HL-60 (cell line): ENCODE data around the gene SYNPO2.
"Not testable (repeated sequence)": the region's sequence is repeated elsewhere in the genome, so short reads cannot be mapped to it uniquely, and the experiment has no call there.

Source experiments
- DNase-seq, 2 experiments: peaks; one replicate each; pipeline ENCODE4 v3.0.0-alpha.2; 2010 to 2020; ENCODE audit warnings: low read depth in 1 of 2, low spot score in 1 of 2
- H3K27ac ChIP-seq: fragments of 250-450 bp; sonication (Bioruptor Pico); replicated peaks from 2 replicates; pipeline ENCODE4 v1.5.1; 2020; ENCODE audit warnings: mild to moderate bottlenecking, moderate library complexity
- H3K27me3 ChIP-seq: fragments of 250-450 bp; sonication (Bioruptor Pico); 2 replicates; pipeline ENCODE4 v1.5.1; 2021; ENCODE audit warnings: mild to moderate bottlenecking, moderate library complexity; ENCODE audit not compliant: insufficient read depth, poor library complexity, severe bottlenecking
- H3K4me3 ChIP-seq: replicated peaks from 2 replicates; pipeline ENCODE4 v1.5.1; 2011; ENCODE audit warnings: mild to moderate bottlenecking, control low read depth, low read length; ENCODE audit not compliant: insufficient read depth
- GABPA ChIP-seq: IDR thresholded peaks from 2 replicates; pipeline ENCODE4 v1.6.1; 2012; ENCODE audit warnings: low read depth
- POLR2AphosphoS5 ChIP-seq: IDR thresholded peaks from 2 replicates; pipeline ENCODE4 v1.6.1; 2012; ENCODE audit warnings: low read depth
- SPI1 ChIP-seq: IDR thresholded peaks from 2 replicates; pipeline ENCODE4 v1.6.1; 2012; ENCODE audit warnings: low read depth, mild to moderate bottlenecking, borderline replicate concordance
- TF ChIP-seq, protein P1 (sequence below): IDR thresholded peaks from one replicate; pipeline ENCODE4 v1.5.1; 2011; ENCODE audit warnings: low read length, control low read depth, inconsistent platforms; ENCODE audit not compliant: insufficient read depth
- TF ChIP-seq, protein P2 (sequence below): IDR thresholded peaks from 2 replicates; pipeline ENCODE4 v1.6.1; 2012; ENCODE audit warnings: low read depth; ENCODE audit not compliant: insufficient replicate concordance

SYNPO2 gene

DNA sequence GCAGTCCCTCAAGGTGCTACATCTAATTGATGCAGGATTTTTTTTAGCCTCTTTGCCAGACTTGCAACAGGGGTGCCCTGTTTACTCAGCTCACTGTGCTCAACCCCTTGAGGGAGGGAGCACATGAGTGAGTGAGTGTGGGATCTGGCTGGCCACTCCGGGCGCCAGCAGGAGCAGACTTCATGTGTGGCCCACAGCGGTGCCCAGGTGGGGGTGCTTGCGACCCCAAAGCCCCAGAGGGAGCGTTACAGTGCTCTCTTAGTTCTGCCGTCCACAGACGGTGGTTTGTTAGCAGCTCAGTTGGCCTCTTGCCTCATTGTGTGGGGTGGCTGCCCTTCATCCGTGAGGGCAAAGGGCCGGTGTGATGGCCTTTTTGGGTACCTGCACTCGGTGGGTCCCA lies 165.3 kb downstream of the SYNPO2 start:
- no peak for DNase-seq
- no peak for TF ChIP-seq SPI1
- no peak for TF ChIP-seq GABPA
- TF ChIP-seq, protein P1, sequence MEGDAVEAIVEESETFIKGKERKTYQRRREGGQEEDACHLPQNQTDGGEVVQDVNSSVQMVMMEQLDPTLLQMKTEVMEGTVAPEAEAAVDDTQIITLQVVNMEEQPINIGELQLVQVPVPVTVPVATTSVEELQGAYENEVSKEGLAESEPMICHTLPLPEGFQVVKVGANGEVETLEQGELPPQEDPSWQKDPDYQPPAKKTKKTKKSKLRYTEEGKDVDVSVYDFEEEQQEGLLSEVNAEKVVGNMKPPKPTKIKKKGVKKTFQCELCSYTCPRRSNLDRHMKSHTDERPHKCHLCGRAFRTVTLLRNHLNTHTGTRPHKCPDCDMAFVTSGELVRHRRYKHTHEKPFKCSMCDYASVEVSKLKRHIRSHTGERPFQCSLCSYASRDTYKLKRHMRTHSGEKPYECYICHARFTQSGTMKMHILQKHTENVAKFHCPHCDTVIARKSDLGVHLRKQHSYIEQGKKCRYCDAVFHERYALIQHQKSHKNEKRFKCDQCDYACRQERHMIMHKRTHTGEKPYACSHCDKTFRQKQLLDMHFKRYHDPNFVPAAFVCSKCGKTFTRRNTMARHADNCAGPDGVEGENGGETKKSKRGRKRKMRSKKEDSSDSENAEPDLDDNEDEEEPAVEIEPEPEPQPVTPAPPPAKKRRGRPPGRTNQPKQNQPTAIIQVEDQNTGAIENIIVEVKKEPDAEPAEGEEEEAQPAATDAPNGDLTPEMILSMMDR = no peak
- no peak for TF ChIP-seq POLR2AphosphoS5
- TF ChIP-seq, protein P2, sequence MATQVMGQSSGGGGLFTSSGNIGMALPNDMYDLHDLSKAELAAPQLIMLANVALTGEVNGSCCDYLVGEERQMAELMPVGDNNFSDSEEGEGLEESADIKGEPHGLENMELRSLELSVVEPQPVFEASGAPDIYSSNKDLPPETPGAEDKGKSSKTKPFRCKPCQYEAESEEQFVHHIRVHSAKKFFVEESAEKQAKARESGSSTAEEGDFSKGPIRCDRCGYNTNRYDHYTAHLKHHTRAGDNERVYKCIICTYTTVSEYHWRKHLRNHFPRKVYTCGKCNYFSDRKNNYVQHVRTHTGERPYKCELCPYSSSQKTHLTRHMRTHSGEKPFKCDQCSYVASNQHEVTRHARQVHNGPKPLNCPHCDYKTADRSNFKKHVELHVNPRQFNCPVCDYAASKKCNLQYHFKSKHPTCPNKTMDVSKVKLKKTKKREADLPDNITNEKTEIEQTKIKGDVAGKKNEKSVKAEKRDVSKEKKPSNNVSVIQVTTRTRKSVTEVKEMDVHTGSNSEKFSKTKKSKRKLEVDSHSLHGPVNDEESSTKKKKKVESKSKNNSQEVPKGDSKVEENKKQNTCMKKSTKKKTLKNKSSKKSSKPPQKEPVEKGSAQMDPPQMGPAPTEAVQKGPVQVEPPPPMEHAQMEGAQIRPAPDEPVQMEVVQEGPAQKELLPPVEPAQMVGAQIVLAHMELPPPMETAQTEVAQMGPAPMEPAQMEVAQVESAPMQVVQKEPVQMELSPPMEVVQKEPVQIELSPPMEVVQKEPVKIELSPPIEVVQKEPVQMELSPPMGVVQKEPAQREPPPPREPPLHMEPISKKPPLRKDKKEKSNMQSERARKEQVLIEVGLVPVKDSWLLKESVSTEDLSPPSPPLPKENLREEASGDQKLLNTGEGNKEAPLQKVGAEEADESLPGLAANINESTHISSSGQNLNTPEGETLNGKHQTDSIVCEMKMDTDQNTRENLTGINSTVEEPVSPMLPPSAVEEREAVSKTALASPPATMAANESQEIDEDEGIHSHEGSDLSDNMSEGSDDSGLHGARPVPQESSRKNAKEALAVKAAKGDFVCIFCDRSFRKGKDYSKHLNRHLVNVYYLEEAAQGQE = no peak
- Histone ChIP-seq H3K4me3 (no peak overlapping the region), H3K27me3 (no peaks in the 10 kb centered on the region), H3K27ac (no peak overlapping the region)

DNA sequence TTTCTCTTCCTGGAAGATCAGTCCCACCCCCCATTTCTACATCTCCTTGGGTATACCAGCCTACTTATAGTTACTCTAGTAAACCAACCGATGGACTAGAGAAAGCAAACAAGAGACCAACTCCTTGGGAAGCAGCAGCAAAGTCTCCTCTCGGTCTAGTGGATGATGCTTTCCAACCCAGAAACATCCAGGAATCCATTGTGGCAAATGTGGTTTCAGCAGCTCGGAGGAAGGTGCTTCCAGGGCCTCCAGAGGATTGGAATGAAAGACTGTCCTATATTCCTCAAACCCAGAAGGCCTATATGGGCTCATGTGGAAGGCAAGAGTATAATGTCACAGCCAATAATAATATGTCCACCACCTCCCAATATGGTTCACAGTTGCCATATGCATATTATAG lies 168.8 kb downstream of the SYNPO2 start:
- H3K27me3 ChIP-seq = no peaks in the 10 kb centered on the region
- DNase-seq = no peak
- no peak overlapping the region for H3K27ac ChIP-seq
- TF ChIP-seq, protein P2 = no peak
- no peak for TF ChIP-seq SPI1
- no peak for TF ChIP-seq GABPA
- no peak for TF ChIP-seq POLR2AphosphoS5
- TF ChIP-seq, protein P1 = no peak
- H3K4me3 ChIP-seq = no peak overlapping the region

GRCh38 chr4:119059221-119059620 lies 170.6 kb downstream of the SYNPO2 start:
- H3K27me3 ChIP-seq = no peaks in the 10 kb centered on the region
- TF ChIP-seq, protein P2 = no peak
- TF ChIP-seq GABPA (no peak), SPI1 (0 out of 2 replicates have a peak, but pooled peaks have one; percentile 16), POLR2AphosphoS5 (no peak)
- DNase-seq = no peak
- H3K4me3 ChIP-seq = no peak overlapping the region
- H3K27ac ChIP-seq = no peak overlapping the region

GRCh38 chr4:119067125-119067524 lies 178.5 kb downstream of the SYNPO2 start:
- not testable (repeated sequence) for H3K27ac ChIP-seq, H3K27me3 ChIP-seq, DNase-seq, H3K4me3 ChIP-seq

- H3K27ac ChIP-seq, DNase-seq, H3K4me3 ChIP-seq, H3K27me3 ChIP-seq: not testable (repeated sequence)
These were observed 179.2 kb downstream of the SYNPO2 start for GRCh38 chr4:119067670-119068360.
